MCF 10A (cell line): ENCODE results near the gene ASAP2. TPM values are rescaled to one million over a fixed set of nuclear protein-coding genes. Genes with fewer than 3 reads are reported as not detected.

ENCODE experiments used
- BruUV-seq: library from RNA; stranded (reverse); fragments of 400-500 nt; replicated peaks from 2 replicates; lab custom pipeline; 2021; lab: Mats Ljungman, UMichigan
- CTCF ChIA-PET: fragments of 300-600 bp; sonication (Branson Sonifier 250); formaldehyde crosslinking; extraction: SDS; loops from one replicate; lab custom pipeline; 2021; ENCODE audit warnings: antibody characterized with exemption, inconsistent platforms; lab: Yijun Ruan, JAX
- POLR2A ChIA-PET: fragments of 300-600, 350-650 bp; sonication (Branson Sonifier 250); formaldehyde crosslinking; extraction: SDS; loops from one replicate; lab custom pipeline; 2020; ENCODE audit warnings: antibody characterized with exemption, inconsistent platforms; lab: Yijun Ruan, JAX
- DNase-seq: peaks from one replicate; pipeline ENCODE4 v3.0.0-alpha.2; 2018; ENCODE audit not compliant: unreplicated experiment
- H3K27ac Mint-ChIP-seq: one replicate; pipeline ENCODE4 v1.8.0; 2022; ENCODE audit warnings: mild to moderate bottlenecking, low read depth, mixed read lengths; ENCODE audit not compliant: unreplicated experiment
- H3K27me3 Mint-ChIP-seq: one replicate; pipeline ENCODE4 v1.8.0; 2022; ENCODE audit warnings: mixed read lengths; ENCODE audit not compliant: insufficient read depth, unreplicated experiment
- H3K36me3 Mint-ChIP-seq: one replicate; pipeline ENCODE4 v1.8.0; 2022; ENCODE audit warnings: mild to moderate bottlenecking, moderate library complexity, mixed read lengths; ENCODE audit not compliant: insufficient read depth, unreplicated experiment
- H3K4me1 Mint-ChIP-seq: one replicate; pipeline ENCODE4 v1.8.0; 2022; ENCODE audit warnings: mixed read lengths; ENCODE audit not compliant: insufficient read depth, unreplicated experiment
- H3K4me3 Mint-ChIP-seq: one replicate; pipeline ENCODE4 v1.8.0; 2022; ENCODE audit warnings: mild to moderate bottlenecking, moderate library complexity, mixed read lengths; ENCODE audit not compliant: unreplicated experiment
- H3K9me3 Mint-ChIP-seq: one replicate; pipeline ENCODE4 v1.8.0; 2022; ENCODE audit warnings: mixed read lengths; ENCODE audit not compliant: unreplicated experiment
- intact Hi-C: fragments of 100-400 bp; cut with micrococcal nuclease; formaldehyde crosslinking; loops from 2 replicates; pipeline ENCODE4 v1.14.1; 2022
- total RNA-seq: library from RNA; stranded (reverse); gene quantifications from 2 replicates; pipeline ENCODE4 v1.2.3, GENCODE V29; 2022
- TF ChIP-seq, protein P1 (sequence below): fragments of 200-600 bp; IDR thresholded peaks from one replicate; pipeline ENCODE4 v1.8.0; 2022; ENCODE audit warnings: antibody characterized with exemption, mild to moderate bottlenecking; ENCODE audit not compliant: unreplicated experiment

ASAP2 gene
- total RNA-seq, 1 experiment from 2014 or later: 80.8 TPM

DNA sequence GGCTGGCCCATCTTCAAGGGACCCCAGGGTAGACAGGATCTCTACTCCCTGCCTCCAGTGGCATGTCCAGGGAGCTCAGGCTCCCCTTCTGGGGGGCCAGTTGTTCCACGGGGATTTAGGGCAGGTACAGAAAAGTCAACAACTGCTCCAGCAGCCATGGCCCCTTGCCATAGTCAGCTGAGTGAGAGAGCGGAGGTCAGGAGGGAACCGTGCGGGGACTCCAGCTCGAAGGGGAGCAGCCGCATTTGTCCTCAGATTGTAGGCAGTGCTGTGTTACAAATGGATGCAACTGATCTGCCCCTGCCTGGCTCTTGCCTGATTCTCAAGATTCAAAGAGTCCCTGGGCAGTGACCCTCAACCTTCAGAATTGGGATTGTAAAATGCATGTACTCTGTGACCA, 166.9 kb downstream of the ASAP2 start:
- no peaks in the 10 kb centered on the region for H3K27me3 Mint-ChIP-seq
- H3K4me3 Mint-ChIP-seq: no peak overlapping the region
- no peak overlapping the region for H3K27ac Mint-ChIP-seq
- POLR2A ChIA-PET: no interaction called here
- H3K4me1 Mint-ChIP-seq: peaks cover 4% of the 10 kb centered on the region
- no peak for DNase-seq
- TF ChIP-seq, protein P1, sequence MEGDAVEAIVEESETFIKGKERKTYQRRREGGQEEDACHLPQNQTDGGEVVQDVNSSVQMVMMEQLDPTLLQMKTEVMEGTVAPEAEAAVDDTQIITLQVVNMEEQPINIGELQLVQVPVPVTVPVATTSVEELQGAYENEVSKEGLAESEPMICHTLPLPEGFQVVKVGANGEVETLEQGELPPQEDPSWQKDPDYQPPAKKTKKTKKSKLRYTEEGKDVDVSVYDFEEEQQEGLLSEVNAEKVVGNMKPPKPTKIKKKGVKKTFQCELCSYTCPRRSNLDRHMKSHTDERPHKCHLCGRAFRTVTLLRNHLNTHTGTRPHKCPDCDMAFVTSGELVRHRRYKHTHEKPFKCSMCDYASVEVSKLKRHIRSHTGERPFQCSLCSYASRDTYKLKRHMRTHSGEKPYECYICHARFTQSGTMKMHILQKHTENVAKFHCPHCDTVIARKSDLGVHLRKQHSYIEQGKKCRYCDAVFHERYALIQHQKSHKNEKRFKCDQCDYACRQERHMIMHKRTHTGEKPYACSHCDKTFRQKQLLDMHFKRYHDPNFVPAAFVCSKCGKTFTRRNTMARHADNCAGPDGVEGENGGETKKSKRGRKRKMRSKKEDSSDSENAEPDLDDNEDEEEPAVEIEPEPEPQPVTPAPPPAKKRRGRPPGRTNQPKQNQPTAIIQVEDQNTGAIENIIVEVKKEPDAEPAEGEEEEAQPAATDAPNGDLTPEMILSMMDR: no peak
- intact Hi-C loops: no loop called here
- BruUV-seq: no TSS peak
- no peaks in the 10 kb centered on the region for H3K9me3 Mint-ChIP-seq
- CTCF ChIA-PET: interaction anchor here (1.5 kb wide), 1 partner anchor 12 kb away, joined by 3 read pairs; no protein-coding TSS in a partner anchor
- H3K36me3 Mint-ChIP-seq: peaks cover 77% of the 10 kb centered on the region

DNA sequence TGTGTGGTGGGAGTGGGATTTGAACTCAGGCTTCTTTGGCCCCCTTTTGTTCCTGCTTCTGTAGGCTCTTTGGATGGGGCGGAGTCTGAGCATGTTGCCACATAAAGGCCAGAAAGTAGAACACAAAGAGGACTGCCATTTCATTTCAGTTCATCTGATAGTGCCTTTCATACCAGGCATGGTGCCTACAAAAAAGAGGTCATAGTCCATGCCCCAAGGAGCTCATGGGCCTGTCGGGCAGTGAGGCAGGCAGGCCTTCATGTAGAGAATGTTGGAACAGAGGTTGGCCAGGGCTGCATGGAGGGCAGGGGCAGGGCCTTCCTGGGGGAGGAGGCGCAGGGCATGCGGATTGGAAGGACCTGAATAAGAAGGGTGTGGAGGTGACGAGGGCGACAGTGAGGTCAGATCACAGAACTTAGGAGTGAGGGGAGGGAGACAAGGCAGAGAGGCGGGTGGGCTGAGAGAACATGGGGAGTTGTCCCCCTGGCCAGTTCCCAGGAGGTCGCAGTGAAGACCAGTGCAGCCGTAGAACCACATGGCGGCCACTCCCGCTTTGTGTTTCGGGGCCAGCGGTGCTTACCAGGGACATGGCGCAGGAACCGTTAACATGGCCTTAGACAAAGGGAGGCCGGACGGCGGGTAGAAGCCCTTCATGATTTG, 167.6 kb downstream of the ASAP2 start:
- CTCF ChIA-PET: interaction anchor here (1.3 kb wide), 1 partner anchor 232 kb away, joined by 3 read pairs; no protein-coding TSS in a partner anchor
- peaks cover 76% of the 10 kb centered on the region for H3K36me3 Mint-ChIP-seq
- no peaks in the 10 kb centered on the region for H3K27me3 Mint-ChIP-seq

DNA sequence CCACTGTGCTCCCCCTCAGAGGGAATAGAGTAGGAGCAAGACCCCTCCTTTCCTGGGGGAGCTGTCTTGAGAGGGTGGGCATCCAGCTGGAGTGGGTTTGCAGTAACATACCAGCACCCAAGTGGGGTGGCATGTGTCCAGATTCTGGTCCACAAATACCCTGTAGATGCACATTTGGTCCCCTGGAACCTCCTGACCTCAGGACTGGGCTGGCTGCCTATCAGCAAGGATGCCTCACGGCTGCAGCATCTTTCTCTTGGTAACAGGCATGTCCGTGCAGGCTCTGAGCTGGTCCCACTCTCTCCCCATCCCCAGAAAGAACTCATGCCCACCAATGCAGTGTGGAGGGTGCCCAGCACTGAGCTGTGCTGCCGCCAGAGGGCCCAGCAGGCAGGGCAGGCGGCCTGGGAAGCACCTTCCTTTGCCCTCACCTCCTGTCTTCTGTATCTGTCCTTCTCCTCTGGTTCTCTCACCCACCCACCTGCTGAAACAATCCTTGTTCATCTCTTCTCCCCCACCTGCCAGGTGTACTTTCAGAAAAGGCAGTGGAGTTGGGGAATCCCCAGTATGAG, 169.3 kb downstream of the ASAP2 start:
- TF ChIP-seq, protein P1: no peak
- Mint-ChIP-seq H3K4me3 (no peak overlapping the region), H3K4me1 (peaks cover 9% of the 10 kb centered on the region), H3K27ac (no peak overlapping the region), H3K27me3 (no peaks in the 10 kb centered on the region), H3K36me3 (peaks cover 76% of the 10 kb centered on the region), H3K9me3 (no peaks in the 10 kb centered on the region)
- BruUV-seq: no TSS peak
- ChIA-PET POLR2A (interaction anchor here (0.7 to 0.9 kb wide), 2 partner anchors 10 to 567 kb away, joined by 3 read pairs; no protein-coding TSS in a partner anchor), CTCF (interaction anchor here (1.0 to 1.3 kb wide), 2 partner anchors 189 to 234 kb away, joined by 3 read pairs; no protein-coding TSS in a partner anchor)
- intact Hi-C loops: no loop called here
- no peak for DNase-seq

More for the DNA sequence above, 167.6 kb downstream of the ASAP2 start:
- intact Hi-C loops: no loop called here
- TF ChIP-seq, protein P1: no peak
- POLR2A ChIA-PET: no interaction called here
- Mint-ChIP-seq H3K4me3 (no peak overlapping the region), H3K27ac (peak overlapping the region; percentile 40), H3K9me3 (no peaks in the 10 kb centered on the region), H3K4me1 (peaks cover 4% of the 10 kb centered on the region)
- no TSS peak for BruUV-seq
- no peak for DNase-seq

DNA sequence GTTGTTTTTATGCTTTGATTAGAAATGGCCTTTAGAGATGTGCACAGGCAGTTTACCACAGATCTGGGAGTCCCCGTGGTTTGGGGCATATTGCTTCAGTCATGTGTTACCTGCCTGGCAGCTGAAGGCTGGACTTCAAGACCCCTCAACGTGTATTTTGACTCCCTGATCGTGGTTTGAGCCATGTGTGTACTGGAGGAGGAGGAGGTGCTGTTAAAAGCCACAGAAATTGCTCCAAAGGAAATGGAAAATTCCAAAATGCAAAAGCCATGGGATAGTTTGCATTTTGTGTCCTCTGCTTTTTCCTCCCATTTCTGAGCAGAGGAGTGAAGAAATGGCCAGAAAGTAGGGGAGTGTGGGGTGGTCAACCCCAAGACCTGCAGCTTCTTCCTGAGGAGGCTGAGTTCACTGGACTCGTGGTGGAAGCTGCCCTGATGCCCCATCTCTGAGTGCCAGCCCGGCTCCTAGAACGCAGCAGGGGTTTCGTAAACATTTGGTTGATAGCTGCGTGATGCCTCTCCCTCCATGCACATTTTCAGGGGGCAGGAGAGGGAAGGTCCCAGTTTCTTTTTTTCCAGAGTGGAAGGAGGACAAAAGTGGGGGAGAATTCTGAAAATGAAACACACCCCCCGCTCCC, 171.0 kb downstream of the ASAP2 start:
- Mint-ChIP-seq H3K27me3 (no peaks in the 10 kb centered on the region), H3K27ac (peak overlapping the region; percentile 54), H3K4me3 (no peak overlapping the region), H3K36me3 (peaks cover 86% of the 10 kb centered on the region), H3K9me3 (no peaks in the 10 kb centered on the region), H3K4me1 (peaks cover 13% of the 10 kb centered on the region)
- POLR2A ChIA-PET: interaction anchor here (0.7 to 1.1 kb wide), 2 partner anchors 9 to 13 kb away, joined by 3 read pairs; no protein-coding TSS in a partner anchor
- TF ChIP-seq, protein P1: no peak
- BruUV-seq: no TSS peak
- CTCF ChIA-PET: no interaction called here
- no peak for DNase-seq
- intact Hi-C loops: no loop called here
